Measurements from ENCODE around the gene SEL1L2.

The SEL1L2 gene

GRCh38 chr20:13863244-13863643 lies 127.2 kb downstream of the SEL1L2 start:
- DNase-seq = no peak

DNA sequence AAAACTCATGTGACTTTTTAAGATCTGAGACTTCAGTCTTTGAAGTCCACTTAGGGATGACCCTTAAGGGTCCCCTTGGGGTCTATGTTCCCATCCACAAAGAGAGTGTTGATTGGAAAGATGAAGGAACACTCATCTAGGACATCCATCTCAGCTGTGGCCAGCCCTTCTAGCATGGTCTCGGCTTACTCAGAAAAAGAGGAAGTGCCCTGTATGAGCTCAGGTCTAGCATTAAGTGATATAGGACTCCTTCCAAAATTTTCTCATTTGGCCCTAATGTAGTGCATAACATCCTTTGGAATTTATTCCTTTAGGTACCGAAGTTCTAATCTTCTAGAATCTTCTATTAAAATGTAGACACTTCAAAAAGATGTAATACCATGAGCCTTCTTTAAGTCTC lies 128.2 kb downstream of the SEL1L2 start:
- no peak for DNase-seq

GRCh38 chr20:13858871-13859270 lies 131.5 kb downstream of the SEL1L2 start:
- no peak for DNase-seq

GRCh38 chr20:13858439-13858838 lies 132.0 kb downstream of the SEL1L2 start:
- DNase-seq = no peak

DNA sequence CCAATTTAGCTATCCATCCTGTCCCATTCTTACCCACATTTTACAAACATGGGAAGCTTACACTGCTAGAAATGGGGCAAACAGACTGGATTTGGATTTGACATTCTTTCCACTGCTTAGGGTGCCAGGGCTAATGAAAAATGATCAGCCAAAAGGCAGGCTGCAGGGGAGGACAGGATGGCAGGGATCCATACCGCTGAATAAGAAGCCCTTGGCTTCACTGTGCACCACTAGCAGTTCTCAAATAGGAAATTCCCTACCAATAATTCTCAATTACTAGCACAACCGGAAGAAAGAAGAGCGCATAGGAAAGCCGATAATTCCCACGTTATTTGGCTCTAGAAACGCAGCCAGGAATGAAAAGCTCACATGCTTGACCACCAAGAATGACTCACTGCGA lies 132.5 kb downstream of the SEL1L2 start:
- DNase-seq = no peak

GRCh38 chr20:13857304-13857703 lies 133.1 kb downstream of the SEL1L2 start:
- DNase-seq = peak; percentile 84

DNA sequence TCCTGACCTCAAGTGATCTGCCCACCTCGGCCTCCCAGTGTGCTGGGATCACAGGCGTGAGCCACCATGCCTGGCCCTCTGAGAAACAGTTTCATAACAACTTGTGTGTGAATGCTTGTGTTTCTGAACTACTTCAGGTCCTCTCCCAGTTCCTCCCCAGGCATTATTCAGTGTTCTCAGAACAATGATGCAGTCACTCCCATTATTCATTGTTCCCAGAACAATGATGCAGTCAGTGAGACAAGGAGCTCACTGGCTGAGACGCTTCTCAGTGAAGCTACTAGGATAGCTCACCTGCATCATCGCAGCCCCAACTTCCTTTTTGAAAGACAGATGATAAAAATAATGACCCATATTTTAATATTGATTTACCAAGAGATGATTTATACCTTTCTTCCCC lies 134.1 kb downstream of the SEL1L2 start:
- no peak for DNase-seq

GRCh38 chr20:13855613-13856012 lies 134.8 kb downstream of the SEL1L2 start:
- DNase-seq = no peak

DNA sequence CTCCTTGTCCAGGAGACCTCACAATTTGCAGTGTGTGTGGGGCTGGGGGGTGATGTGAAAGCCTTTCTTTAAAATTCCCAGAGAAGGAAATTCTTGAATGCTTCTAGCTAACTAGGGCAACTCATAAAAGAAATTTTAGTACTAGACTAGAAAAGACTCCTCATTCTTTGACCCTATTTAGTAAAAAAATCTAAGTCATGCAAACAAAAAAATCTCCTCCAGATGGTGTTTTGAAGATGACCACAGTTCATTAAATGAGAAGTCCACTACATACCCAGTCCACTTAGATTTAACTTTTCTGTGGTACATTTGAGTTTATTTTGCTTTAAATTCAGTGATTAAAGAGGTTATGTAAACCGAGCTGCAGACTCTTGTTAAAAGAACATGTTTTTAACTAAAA lies 138.1 kb downstream of the SEL1L2 start:
- DNase-seq = no peak

DNA sequence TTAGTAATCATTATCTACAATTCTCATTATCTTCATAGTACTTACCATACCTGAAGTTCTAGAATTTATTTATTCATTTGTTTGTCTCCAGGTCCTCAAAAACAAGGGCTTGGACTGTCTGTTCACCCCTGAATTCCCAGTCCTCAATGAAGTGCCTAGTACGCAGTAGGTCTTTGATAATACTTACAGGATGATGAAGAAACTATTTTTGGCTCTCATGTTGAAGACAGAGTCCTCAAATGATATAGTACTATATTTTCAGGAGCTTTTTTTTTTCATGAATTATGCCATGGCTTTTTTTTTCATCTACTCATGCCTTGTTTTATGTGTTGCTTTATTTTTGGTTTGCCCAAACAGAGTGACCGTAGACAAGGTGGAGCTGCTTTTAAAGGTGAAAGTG lies 139.1 kb downstream of the SEL1L2 start:
- DNase-seq = no peak

DNA sequence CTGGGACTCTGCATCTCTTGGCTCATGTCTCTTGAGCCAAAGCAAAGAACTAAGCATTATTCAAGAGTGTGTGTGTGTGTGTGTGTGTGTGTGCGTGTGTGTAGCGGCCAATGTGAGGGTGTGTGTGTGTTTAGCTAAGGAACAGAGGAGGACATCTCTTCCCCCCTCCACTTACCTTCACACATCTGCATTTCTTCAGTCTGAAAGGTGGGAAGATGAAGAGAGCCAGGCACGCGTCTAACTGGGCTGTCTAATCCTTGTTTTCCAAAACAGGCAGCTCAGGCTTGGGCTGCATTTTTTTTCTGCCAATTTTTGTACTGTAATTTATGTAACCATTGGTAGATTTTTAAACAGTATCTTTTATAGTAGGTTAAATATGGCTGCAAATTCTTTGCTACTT lies 146.1 kb downstream of the SEL1L2 start:
- no peak for DNase-seq

DNA sequence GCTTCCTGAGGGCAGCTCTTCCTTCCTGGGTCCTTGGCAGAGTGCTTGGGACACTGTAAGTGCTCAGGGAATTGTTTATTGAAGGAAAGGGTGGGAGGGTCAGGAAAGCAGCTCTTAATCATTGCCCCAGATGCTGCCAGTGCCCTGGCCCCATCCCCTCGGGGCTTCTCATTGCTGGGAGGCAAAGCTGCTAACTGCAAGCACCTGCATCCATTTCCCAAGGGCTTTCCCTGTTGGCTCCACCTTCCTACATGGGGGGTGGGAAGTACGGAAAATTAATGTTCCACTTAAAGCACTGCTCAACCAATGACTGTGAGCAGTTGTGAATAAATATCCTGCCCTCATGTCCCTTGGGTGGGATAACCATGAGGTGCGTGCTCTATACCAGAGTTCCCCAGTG lies 149.2 kb downstream of the SEL1L2 start:
- DNase-seq = no peak

DNA sequence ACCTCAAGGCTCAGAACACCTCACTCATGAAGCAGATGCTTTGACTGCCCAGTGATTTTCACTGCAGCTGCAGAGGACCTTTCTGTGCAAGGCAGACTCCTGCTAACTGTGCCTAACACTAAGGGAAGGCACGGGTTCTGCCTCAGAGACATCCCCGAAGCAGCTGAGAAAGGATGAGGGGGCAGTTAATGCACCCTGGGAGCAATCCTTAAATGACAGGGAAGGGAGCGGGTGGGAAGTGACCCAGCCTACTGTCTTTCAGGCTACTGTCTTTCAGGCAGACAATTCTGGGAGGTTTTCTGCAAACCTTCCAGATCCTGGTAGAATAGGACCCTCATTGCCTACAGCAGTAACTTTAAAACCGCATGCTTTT lies 150.3 kb downstream of the SEL1L2 start:
- no peak for DNase-seq

DNA sequence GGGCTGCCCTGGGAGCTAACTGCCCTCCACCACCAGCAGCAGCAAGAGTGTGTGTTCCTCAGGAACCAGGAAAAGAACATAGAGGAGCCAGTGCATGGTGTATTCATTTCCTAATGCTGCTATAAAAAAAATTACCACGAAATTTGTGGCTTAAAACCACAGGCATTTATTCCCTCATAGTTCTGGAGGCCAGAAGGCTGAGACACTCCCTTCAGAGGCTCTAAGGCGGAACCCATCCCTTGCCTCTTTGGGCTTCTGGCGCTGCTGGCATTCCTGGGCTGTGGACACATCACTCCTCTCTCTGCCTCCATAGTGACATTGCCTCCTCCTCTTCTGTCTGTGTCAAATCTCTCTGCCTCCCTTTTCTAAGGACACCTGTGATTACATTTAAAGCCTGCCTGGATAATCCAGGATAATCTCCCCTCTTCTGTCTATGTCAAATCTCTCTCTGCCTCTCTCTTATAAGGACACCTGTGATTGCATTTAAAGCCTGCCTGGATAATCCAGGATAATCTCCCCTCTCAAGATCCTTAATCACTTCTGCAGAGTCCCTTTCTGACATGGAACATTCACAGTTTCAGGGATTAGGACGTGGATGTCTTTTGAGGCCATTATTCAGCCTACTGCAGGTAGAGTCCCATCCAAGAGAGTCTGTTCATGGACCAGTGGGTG lies 150.9 kb downstream of the SEL1L2 start:
- DNase-seq = no peak

DNA sequence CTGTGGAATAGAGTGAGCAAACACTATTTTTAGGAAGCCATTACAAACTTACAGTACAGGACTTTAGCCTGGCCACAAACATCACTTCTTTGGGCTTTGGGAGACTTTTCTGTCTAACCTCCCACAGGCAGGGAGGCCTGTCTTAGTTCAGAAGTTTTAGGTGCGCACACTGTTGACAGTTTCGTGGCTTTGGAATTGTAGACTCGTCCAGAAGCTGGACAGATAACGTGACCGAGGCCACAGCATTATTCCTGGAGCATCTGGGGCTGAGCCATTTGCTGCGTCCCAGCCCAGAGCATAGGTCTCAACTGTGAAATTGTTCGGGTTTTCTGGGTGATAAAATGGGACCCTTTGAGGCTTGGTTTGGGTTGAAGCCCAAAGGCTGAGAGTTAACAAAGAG lies 151.8 kb downstream of the SEL1L2 start:
- DNase-seq = no peak

DNA sequence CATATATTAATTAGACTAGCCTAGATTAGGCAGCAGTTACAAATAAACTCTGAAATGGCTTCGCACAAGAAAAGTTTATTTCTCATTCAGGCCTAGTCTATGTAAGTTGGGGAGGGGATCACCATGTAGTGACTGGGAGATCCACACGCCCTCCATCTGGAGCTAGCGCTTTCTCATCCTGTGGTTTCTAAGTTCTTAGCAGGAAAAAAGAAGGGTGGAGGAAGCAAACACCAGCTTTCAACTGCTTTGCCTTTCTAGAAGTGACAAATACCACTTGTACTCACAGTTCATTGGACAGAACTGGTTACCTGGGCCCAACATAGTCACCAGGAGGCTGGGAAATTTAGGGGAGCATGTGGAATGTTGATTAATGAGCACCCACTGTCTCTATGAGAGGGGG lies 158.9 kb downstream of the SEL1L2 start:
- DNase-seq = no peak

- DNase-seq = no peak
Measured at GRCh38 chr20:13825465-13825864, 164.9 kb downstream of the SEL1L2 start.

GRCh38 chr20:13824459-13824858 lies 166.0 kb downstream of the SEL1L2 start:
- DNase-seq = no peak

GRCh38 chr20:13822459-13822858 lies 168.0 kb downstream of the SEL1L2 start:
- no peak for DNase-seq

- no peak for DNase-seq
Measured at GRCh38 chr20:13821876-13822275, 168.5 kb downstream of the SEL1L2 start.

- DNase-seq = peak; percentile 52
Measured at GRCh38 chr20:13819885-13820645, 170.3 kb downstream of the SEL1L2 start.

DNA sequence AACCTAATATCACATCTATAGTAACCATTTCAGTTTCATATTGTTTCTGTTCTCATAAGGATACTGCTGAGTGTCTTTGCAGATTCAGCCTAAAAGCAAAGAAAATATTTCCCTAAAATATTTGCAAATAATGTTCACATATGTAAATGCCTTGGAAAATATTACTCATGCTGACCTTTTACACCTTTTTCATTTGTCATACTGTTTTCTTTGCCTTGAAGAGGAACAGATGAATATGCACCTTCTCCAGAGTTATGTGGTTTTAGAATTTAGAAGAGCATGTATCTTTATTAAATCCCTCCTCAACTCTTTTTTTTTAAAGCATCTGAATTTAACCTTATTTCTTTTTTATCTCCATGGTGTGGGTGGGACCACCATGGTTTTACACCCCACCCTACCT lies 173.1 kb downstream of the SEL1L2 start:
- DNase-seq = no peak

DNA sequence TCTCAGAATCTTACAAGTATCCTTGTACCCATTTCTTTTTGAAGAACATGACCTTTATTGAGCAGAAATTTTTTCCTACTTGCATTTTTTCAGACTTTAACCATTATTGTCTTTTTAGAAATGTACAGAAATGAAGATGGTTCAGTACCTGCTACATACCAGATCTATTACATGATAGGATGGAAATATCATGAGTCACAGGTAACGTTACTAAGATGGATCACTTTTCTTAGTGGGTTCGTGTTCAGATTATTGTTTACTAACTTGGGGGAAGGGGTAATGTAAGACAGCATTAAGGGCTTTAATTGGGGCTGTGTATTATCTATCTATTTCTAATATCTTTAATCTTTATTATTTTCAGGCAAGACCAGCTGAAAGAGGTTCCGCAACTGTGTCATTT lies 173.7 kb downstream of the SEL1L2 start:
- no peak for DNase-seq

- DNase-seq = no peak
Measured at GRCh38 chr20:13814672-13815071, 175.7 kb downstream of the SEL1L2 start.

GRCh38 chr20:13813910-13814309 lies 176.5 kb downstream of the SEL1L2 start:
- no peak for DNase-seq

All from DMS153 (cell line).